ENCODE results near the gene PIN1. TPM values are rescaled to one million over a fixed set of nuclear protein-coding genes. Genes with fewer than 3 reads are reported as not detected.

PIN1 gene
- polyA plus RNA-seq, 1 donor from 2014 or later = 77.4 TPM

GRCh38 chr19:9857920-9858746 lies 23.0 kb downstream of the PIN1 start:
- Mint-ChIP-seq H3K27ac (peak overlapping the region in 2 of 3 donors; percentile 90 to 94), H3K4me1 (peaks cover 0 to 12% (median 8%) of the 10 kb centered on the region in 3 donors), H3K27me3 (no peaks in the 10 kb centered on the region), H3K9me3 (no peaks in the 10 kb centered on the region), H3K4me3 (peak overlapping the region in 2 of 4 donors; percentile 70 to 73), H3K36me3 (no peaks in the 10 kb centered on the region)

GRCh38 chr19:9858766-9859165 lies 23.6 kb downstream of the PIN1 start:
- H3K27me3 Mint-ChIP-seq = no peaks in the 10 kb centered on the region
- no peaks in the 10 kb centered on the region for H3K36me3 Mint-ChIP-seq
- H3K4me1 Mint-ChIP-seq = peaks cover 0 to 12% (median 8%) of the 10 kb centered on the region in 3 donors

GRCh38 chr19:9860407-9860806 lies 25.3 kb downstream of the PIN1 start:
- H3K4me1 Mint-ChIP-seq = peaks cover 0 to 12% (median 8%) of the 10 kb centered on the region in 3 donors
- no peaks in the 10 kb centered on the region for H3K36me3 Mint-ChIP-seq
- H3K27me3 Mint-ChIP-seq = no peaks in the 10 kb centered on the region
- H3K4me3 Mint-ChIP-seq = no peak overlapping the region
- H3K9me3 Mint-ChIP-seq = no peaks in the 10 kb centered on the region
- H3K27ac Mint-ChIP-seq = no peak overlapping the region

More at GRCh38 chr19:9858766-9859165, 23.6 kb downstream of the PIN1 start:
- Mint-ChIP-seq H3K4me3 (peak overlapping the region in 1 of 4 donors; percentile 8), H3K27ac (peak overlapping the region in 1 of 3 donors; percentile 94), H3K9me3 (no peaks in the 10 kb centered on the region)

DNA sequence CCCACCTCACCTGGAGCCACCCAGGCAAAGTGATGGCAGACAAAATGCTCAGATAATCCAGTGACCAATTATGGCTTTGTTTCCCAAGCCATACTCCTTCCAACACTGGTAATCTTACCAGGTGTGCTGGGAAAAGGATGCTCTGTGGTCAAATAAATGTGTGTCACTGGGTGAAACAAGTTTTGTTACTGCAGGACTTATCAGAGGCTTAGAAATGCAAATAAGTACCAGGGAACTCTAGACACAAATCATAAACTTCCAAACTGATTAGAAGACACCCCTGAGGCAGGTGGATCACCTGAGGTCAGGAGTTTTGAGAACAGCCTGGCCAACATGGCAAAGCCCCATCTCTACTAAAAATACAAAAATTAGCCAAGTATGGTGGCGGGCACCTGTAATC lies 26.4 kb downstream of the PIN1 start:
- Mint-ChIP-seq H3K4me1 (peaks cover 0 to 14% (median 8%) of the 10 kb centered on the region in 3 donors), H3K9me3 (no peaks in the 10 kb centered on the region), H3K27me3 (no peaks in the 10 kb centered on the region), H3K4me3 (no peak overlapping the region), H3K36me3 (no peaks in the 10 kb centered on the region), H3K27ac (no peak overlapping the region)

GRCh38 chr19:9862938-9863337 lies 27.8 kb downstream of the PIN1 start:
- Mint-ChIP-seq H3K27me3 (no peaks in the 10 kb centered on the region), H3K27ac (no peak overlapping the region), H3K4me3 (no peak overlapping the region), H3K36me3 (no peaks in the 10 kb centered on the region), H3K4me1 (peaks cover 0 to 7% (median 6%) of the 10 kb centered on the region in 3 donors), H3K9me3 (no peaks in the 10 kb centered on the region)

GRCh38 chr19:9863759-9864158 lies 28.6 kb downstream of the PIN1 start:
- H3K9me3 Mint-ChIP-seq = no peaks in the 10 kb centered on the region
- no peak overlapping the region for H3K27ac Mint-ChIP-seq
- no peaks in the 10 kb centered on the region for H3K36me3 Mint-ChIP-seq
- peaks cover 0 to 2% (median 2%) of the 10 kb centered on the region in 3 donors for H3K4me1 Mint-ChIP-seq
- H3K4me3 Mint-ChIP-seq = no peak overlapping the region
- H3K27me3 Mint-ChIP-seq = no peaks in the 10 kb centered on the region

- H3K27ac Mint-ChIP-seq = no peak overlapping the region
- H3K9me3 Mint-ChIP-seq = no peaks in the 10 kb centered on the region
- H3K36me3 Mint-ChIP-seq = no peaks in the 10 kb centered on the region
- no peak overlapping the region for H3K4me3 Mint-ChIP-seq
- peaks cover 0 to 2% (median 2%) of the 10 kb centered on the region in 3 donors for H3K4me1 Mint-ChIP-seq
- no peaks in the 10 kb centered on the region for H3K27me3 Mint-ChIP-seq
Measured at GRCh38 chr19:9865732-9866501, 30.8 kb downstream of the PIN1 start.

DNA sequence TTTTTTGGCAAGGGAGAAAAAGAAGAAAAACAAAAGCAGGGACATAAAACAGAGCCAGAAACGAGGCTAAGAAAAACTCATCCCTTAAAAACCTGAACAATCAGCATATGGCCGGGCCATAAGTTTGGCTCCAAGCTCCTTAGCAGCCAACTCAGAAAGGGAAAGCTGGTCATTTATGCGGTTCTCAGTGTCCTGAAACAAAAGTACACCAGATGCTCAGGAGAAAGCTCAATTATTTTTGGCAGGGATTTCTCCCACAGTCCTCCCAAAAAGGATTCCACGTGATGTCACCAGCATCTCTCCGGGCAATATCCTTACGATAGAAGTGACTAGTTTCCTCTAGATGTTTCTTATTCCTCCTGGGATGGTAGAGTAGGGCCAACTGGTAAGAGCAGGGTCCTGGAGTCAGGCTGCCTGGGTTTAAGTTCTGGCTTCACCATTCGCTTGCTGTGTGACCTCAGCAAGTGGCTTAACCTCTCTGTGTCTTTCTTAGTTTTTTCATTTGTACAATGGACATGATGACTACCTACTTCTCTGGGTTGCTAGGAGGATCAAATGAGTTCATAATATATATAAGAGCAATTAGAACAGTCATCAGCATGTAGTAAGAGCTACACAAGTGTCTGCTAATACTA lies 34.0 kb downstream of the PIN1 start:
- no peak overlapping the region for H3K4me3 Mint-ChIP-seq
- H3K27ac Mint-ChIP-seq = no peak overlapping the region

GRCh38 chr19:9871626-9872338 lies 36.7 kb downstream of the PIN1 start:
- Mint-ChIP-seq H3K27me3 (peaks cover 2% of the 10 kb centered on the region), H3K36me3 (no peaks in the 10 kb centered on the region), H3K9me3 (no peaks in the 10 kb centered on the region), H3K27ac (no peak overlapping the region), H3K4me1 (peaks cover 0 to under 1% (median 0%) of the 10 kb centered on the region in 3 donors), H3K4me3 (no peak overlapping the region)

More for the DNA sequence above, 34.0 kb downstream of the PIN1 start:
- H3K4me1 Mint-ChIP-seq = peaks cover 0 to 2% (median 2%) of the 10 kb centered on the region in 3 donors
- H3K36me3 Mint-ChIP-seq = no peaks in the 10 kb centered on the region
- no peaks in the 10 kb centered on the region for H3K9me3 Mint-ChIP-seq
- no peaks in the 10 kb centered on the region for H3K27me3 Mint-ChIP-seq

DNA sequence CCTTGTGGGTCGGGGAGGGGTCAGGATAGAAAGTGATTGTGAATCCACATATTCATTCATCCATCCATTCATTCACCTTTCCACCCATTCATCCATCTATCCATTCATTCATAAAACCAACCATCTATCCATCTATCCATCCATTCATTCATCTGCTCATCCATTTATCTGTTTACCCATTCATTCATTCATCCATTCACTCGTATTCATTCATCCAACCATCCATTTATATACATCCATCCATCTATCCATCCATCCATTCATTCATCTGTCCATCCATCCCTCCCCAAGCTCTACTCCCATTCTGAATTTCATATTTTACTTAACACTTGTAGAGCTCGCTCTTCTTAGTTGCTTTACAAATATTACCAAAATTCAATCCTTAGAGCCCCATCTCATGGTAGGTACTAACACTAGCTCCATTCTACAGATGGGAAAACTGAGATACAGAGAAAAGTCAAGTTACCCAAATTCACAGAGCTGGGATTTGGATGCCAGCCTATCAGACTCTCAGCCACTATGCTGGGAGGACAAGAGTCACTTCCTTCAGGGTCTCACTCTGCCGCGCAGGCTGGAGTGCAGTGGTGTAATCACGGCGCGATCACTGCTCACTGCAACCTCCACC lies 37.6 kb downstream of the PIN1 start:
- H3K27ac Mint-ChIP-seq = no peak overlapping the region
- no peaks in the 10 kb centered on the region for H3K4me1 Mint-ChIP-seq
- no peaks in the 10 kb centered on the region for H3K36me3 Mint-ChIP-seq
- peaks cover 2% of the 10 kb centered on the region for H3K27me3 Mint-ChIP-seq
- no peak overlapping the region for H3K4me3 Mint-ChIP-seq
- no peaks in the 10 kb centered on the region for H3K9me3 Mint-ChIP-seq

GRCh38 chr19:9875031-9875627 lies 40.0 kb downstream of the PIN1 start:
- H3K27ac Mint-ChIP-seq = no peak overlapping the region
- peaks cover 2% of the 10 kb centered on the region for H3K36me3 Mint-ChIP-seq
- H3K4me3 Mint-ChIP-seq = peak overlapping the region in 1 of 4 donors; percentile 58
- H3K9me3 Mint-ChIP-seq = no peaks in the 10 kb centered on the region
- peaks cover 2% of the 10 kb centered on the region for H3K27me3 Mint-ChIP-seq
- peaks cover 0 to 2% (median 2%) of the 10 kb centered on the region in 3 donors for H3K4me1 Mint-ChIP-seq

GRCh38 chr19:9875796-9876195 lies 40.7 kb downstream of the PIN1 start:
- Mint-ChIP-seq H3K4me3 (peak overlapping the region in 1 of 4 donors; percentile 58), H3K36me3 (peaks cover 2% of the 10 kb centered on the region), H3K27me3 (peaks cover 2% of the 10 kb centered on the region)

DNA sequence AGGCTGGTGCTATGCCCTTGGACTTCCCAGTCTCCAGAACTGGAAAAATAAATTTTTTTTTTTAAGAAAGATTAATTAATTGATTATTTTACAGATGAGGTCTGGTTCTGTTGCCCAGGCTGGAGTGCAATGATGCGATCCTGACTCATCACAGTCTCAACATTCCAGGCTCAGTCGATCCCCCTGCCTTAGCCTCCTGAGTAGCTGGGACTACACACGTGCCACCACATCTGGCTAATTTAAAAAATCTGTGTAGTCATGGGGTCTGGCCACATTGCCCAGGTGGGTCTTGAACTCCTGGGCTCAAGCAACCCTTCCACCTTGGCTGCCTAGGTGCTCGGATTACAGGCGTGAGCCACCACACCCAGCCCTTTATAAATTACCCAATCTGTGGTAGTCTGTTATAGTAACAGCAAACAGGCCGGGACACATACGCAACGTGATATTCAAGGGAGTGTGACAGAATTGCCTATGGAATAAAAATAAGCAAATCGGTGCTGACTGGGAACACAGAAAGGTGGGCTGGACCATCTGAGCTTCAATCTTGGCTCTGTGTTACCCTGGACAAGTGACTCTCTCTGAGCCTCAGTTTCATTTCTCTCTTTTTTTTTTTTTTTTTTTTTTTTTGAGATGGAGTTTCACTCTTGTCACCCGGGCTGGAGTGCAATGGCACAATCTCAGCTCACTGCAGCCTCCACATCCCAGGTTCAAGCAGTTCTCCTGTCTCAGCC lies 42.8 kb downstream of the PIN1 start:
- no peak overlapping the region for H3K4me3 Mint-ChIP-seq

More at GRCh38 chr19:9875796-9876195, 40.7 kb downstream of the PIN1 start:
- peaks cover 0 to 2% (median 2%) of the 10 kb centered on the region in 3 donors for H3K4me1 Mint-ChIP-seq
- H3K9me3 Mint-ChIP-seq = no peaks in the 10 kb centered on the region
- H3K27ac Mint-ChIP-seq = no peak overlapping the region

More for the DNA sequence above, 42.8 kb downstream of the PIN1 start:
- peaks cover 2% of the 10 kb centered on the region for H3K36me3 Mint-ChIP-seq
- H3K27me3 Mint-ChIP-seq = peaks cover 8% of the 10 kb centered on the region
- no peaks in the 10 kb centered on the region for H3K9me3 Mint-ChIP-seq
- peaks cover 0 to 2% (median 2%) of the 10 kb centered on the region in 3 donors for H3K4me1 Mint-ChIP-seq
- no peak overlapping the region for H3K27ac Mint-ChIP-seq

Data from IgD-negative memory B cell (primary cell).